Measurements from ENCODE around the gene OR2AE1.

Gene OR2AE1

GRCh38 chr7:99833289-99833877 is 43.5 kb downstream of the OR2AE1 start:
- no peaks in the 10 kb centered on the region for H3F3A ChIP-seq (ENCODE audit: insufficient read depth, low read length)
- no peak overlapping the region for H3K4me2 ChIP-seq (ENCODE audit: low read length)
- no peak overlapping the region for H3K9ac ChIP-seq (ENCODE audit: low read length)
- H3K36me3 ChIP-seq (ENCODE audit: insufficient read depth, low read length): no peaks in the 10 kb centered on the region
- no peak overlapping the region for H3K4me3 ChIP-seq (ENCODE audit: low read depth, low read length, poor library complexity, severe bottlenecking)
- no peaks in the 10 kb centered on the region for H3K9me2 ChIP-seq (ENCODE audit: low read depth, low read length)
- no peak overlapping the region for H3K27ac ChIP-seq (ENCODE audit: low read depth, low read length, poor library complexity, severe bottlenecking)
- no peaks in the 10 kb centered on the region for H3K9me3 ChIP-seq (ENCODE audit: low read length)
- no peak overlapping the region for H2AFZ ChIP-seq (ENCODE audit: low read length)
- TF ChIP-seq EZH2 (IDR thresholded peaks at IDR 0.05; ENCODE audit: borderline replicate concordance, low read length) (no peak), CTCF (IDR thresholded peaks at IDR 0.05; ENCODE audit: low read length) (no peak)
- H3K79me2 ChIP-seq (ENCODE audit: insufficient read depth, low read length): no peaks in the 10 kb centered on the region
- H3K4me1 ChIP-seq (ENCODE audit: insufficient read depth, low read length, severe bottlenecking): no peaks in the 10 kb centered on the region
- H3K27me3 ChIP-seq (ENCODE audit: insufficient read depth, low read length): 0 out of 2 replicates have a peak, but pooled peaks cover 4% of the 10 kb centered on the region
- no peaks in the 10 kb centered on the region for H4K20me1 ChIP-seq (ENCODE audit: insufficient read depth, low read length)

- Histone ChIP-seq H3K9ac (ENCODE audit: low read length) (no peak overlapping the region), H3K4me1 (ENCODE audit: insufficient read depth, low read length, severe bottlenecking) (no peaks in the 10 kb centered on the region), H3K4me3 (ENCODE audit: low read depth, low read length, poor library complexity, severe bottlenecking) (no peak overlapping the region), H4K20me1 (ENCODE audit: insufficient read depth, low read length) (no peaks in the 10 kb centered on the region), H3K27ac (ENCODE audit: low read depth, low read length, poor library complexity, severe bottlenecking) (no peak overlapping the region), H2AFZ (ENCODE audit: low read length) (no peak overlapping the region), H3K36me3 (ENCODE audit: insufficient read depth, low read length) (no peaks in the 10 kb centered on the region), H3F3A (ENCODE audit: insufficient read depth, low read length) (no peaks in the 10 kb centered on the region), H3K4me2 (ENCODE audit: low read length) (no peak overlapping the region), H3K9me3 (ENCODE audit: low read length) (no peaks in the 10 kb centered on the region), H3K27me3 (ENCODE audit: insufficient read depth, low read length) (0 out of 2 replicates have a peak, but pooled peaks cover 4% of the 10 kb centered on the region), H3K9me2 (ENCODE audit: low read depth, low read length) (no peaks in the 10 kb centered on the region), H3K79me2 (ENCODE audit: insufficient read depth, low read length) (no peaks in the 10 kb centered on the region)
- TF ChIP-seq CTCF (IDR thresholded peaks at IDR 0.05; ENCODE audit: low read length) (no peak), EZH2 (IDR thresholded peaks at IDR 0.05; ENCODE audit: borderline replicate concordance, low read length) (no peak)
These were observed 45.2 kb downstream of the OR2AE1 start for GRCh38 chr7:99831595-99831994.

GRCh38 chr7:99829524-99830160 is 47.2 kb downstream of the OR2AE1 start:
- Histone ChIP-seq H3K9me3 (ENCODE audit: low read length) (no peaks in the 10 kb centered on the region), H2AFZ (ENCODE audit: low read length) (no peak overlapping the region), H3K79me2 (ENCODE audit: insufficient read depth, low read length) (no peaks in the 10 kb centered on the region), H3K27ac (ENCODE audit: low read depth, low read length, poor library complexity, severe bottlenecking) (no peak overlapping the region), H3K9me2 (ENCODE audit: low read depth, low read length) (no peaks in the 10 kb centered on the region), H3K9ac (ENCODE audit: low read length) (no peak overlapping the region), H4K20me1 (ENCODE audit: insufficient read depth, low read length) (no peaks in the 10 kb centered on the region), H3F3A (ENCODE audit: insufficient read depth, low read length) (no peaks in the 10 kb centered on the region), H3K4me2 (ENCODE audit: low read length) (no peak overlapping the region), H3K36me3 (ENCODE audit: insufficient read depth, low read length) (no peaks in the 10 kb centered on the region), H3K4me1 (ENCODE audit: insufficient read depth, low read length, severe bottlenecking) (no peaks in the 10 kb centered on the region), H3K4me3 (ENCODE audit: low read depth, low read length, poor library complexity, severe bottlenecking) (no peak overlapping the region), H3K27me3 (ENCODE audit: insufficient read depth, low read length) (no peaks in the 10 kb centered on the region)
- TF ChIP-seq EZH2 (IDR thresholded peaks at IDR 0.05; ENCODE audit: borderline replicate concordance, low read length) (no peak), CTCF (IDR thresholded peaks at IDR 0.05; ENCODE audit: low read length) (no peak)

Data from OCI-LY1 (cell line).